Measurements from ENCODE around the gene ZNF385A.

ZNF385A gene

GRCh38 chr12:54409267-54409666, 24.7 kb upstream of the ZNF385A start:
- Histone ChIP-seq H2BK120ac (ENCODE audit: insufficient read depth, low read length, poor library complexity) (no peak overlapping the region), H3K36me3 (ENCODE audit: control insufficient read depth in 1 of 2, insufficient read depth in 2 of 2, low read length in 2 of 2) (peaks cover 47 to 50% of the 10 kb centered on the region in 2 experiments), H3K79me2 (ENCODE audit: control insufficient read depth, insufficient read depth, low read length, poor library complexity) (no peaks in the 10 kb centered on the region), H3K14ac (ENCODE audit: low read length) (no peak overlapping the region), H4K12ac (ENCODE audit: low read depth, low read length) (no peak overlapping the region), H2BK5ac (ENCODE audit: low read depth, low read length, poor library complexity) (no peak overlapping the region), H3K9me3 (ENCODE audit: insufficient read depth, low read depth, low read length) (peaks cover 4% of the 10 kb centered on the region), H3K27me3 (ENCODE audit: insufficient read depth, low read length) (no peaks in the 10 kb centered on the region), H3K18ac (ENCODE audit: low read length) (no peak overlapping the region), H2BK12ac (ENCODE audit: low read length) (no peak overlapping the region), H3K4me2 (ENCODE audit: low read length) (no peak overlapping the region), H2AK5ac (ENCODE audit: low read length) (no peak overlapping the region), H3K9ac (ENCODE audit: low read length) (no peak overlapping the region), H3K4me1 (ENCODE audit: control insufficient read depth in 1 of 2, insufficient read depth in 2 of 2, low read length in 2 of 2) (peaks cover 0 to 11% of the 10 kb centered on the region in 2 experiments), H3K79me1 (ENCODE audit: low read length) (no peaks in the 10 kb centered on the region), H3K4me3 (ENCODE audit: low read depth, low read length) (no peak overlapping the region), H2AFZ (ENCODE audit: insufficient read depth, low read length, poor library complexity) (no peak overlapping the region), H3K27ac (ENCODE audit: low read depth, low read length) (no peak overlapping the region), H4K8ac (ENCODE audit: low read depth, low read length) (no peak overlapping the region), H3K4ac (ENCODE audit: low read depth, low read length) (no peak overlapping the region), H4K91ac (ENCODE audit: low read depth, low read length) (no peak overlapping the region), H3K23ac (ENCODE audit: low read length) (no peak overlapping the region)
- no peak for DNase-seq
- WGBS (ENCODE audit: extremely low coverage, insufficient coverage, insufficient read length): no CpG with 5 or more reads among the region's 8 CpGs

GRCh38 chr12:54407183-54407905, 22.8 kb upstream of the ZNF385A start:
- Histone ChIP-seq H2BK5ac (ENCODE audit: low read depth, low read length, poor library complexity) (no peak overlapping the region), H3K27me3 (ENCODE audit: insufficient read depth, low read length) (no peaks in the 10 kb centered on the region), H3K79me1 (ENCODE audit: low read length) (no peaks in the 10 kb centered on the region), H3K9me3 (ENCODE audit: insufficient read depth, low read depth, low read length) (peaks cover 2% of the 10 kb centered on the region), H3K14ac (ENCODE audit: low read length) (no peak overlapping the region), H4K91ac (ENCODE audit: low read depth, low read length) (no peak overlapping the region), H3K23ac (ENCODE audit: low read length) (no peak overlapping the region), H3K27ac (ENCODE audit: low read depth, low read length) (no peak overlapping the region), H4K12ac (ENCODE audit: low read depth, low read length) (no peak overlapping the region), H3K4me3 (ENCODE audit: low read depth, low read length) (no peak overlapping the region), H2BK12ac (ENCODE audit: low read length) (no peak overlapping the region), H2AK5ac (ENCODE audit: low read length) (no peak overlapping the region), H2BK120ac (ENCODE audit: insufficient read depth, low read length, poor library complexity) (no peak overlapping the region), H3K36me3 (ENCODE audit: control insufficient read depth in 1 of 2, insufficient read depth in 2 of 2, low read length in 2 of 2) (peaks cover 63 to 66% of the 10 kb centered on the region in 2 experiments), H3K79me2 (ENCODE audit: control insufficient read depth, insufficient read depth, low read length, poor library complexity) (no peaks in the 10 kb centered on the region), H3K9ac (ENCODE audit: low read length) (no peak overlapping the region), H3K4me1 (ENCODE audit: control insufficient read depth in 1 of 2, insufficient read depth in 2 of 2, low read length in 2 of 2) (peaks cover 0 to 2% of the 10 kb centered on the region in 2 experiments), H4K8ac (ENCODE audit: low read depth, low read length) (no peak overlapping the region), H3K4ac (ENCODE audit: low read depth, low read length) (no peak overlapping the region), H3K4me2 (ENCODE audit: low read length) (no peak overlapping the region), H2AFZ (ENCODE audit: insufficient read depth, low read length, poor library complexity) (no peak overlapping the region), H3K18ac (ENCODE audit: low read length) (no peak overlapping the region)
- DNase-seq: no peak
- WGBS (ENCODE audit: extremely low coverage, insufficient coverage, insufficient read length): no CpG with 5 or more reads among the region's 5 CpGs

GRCh38 chr12:54405573-54405972, 21.0 kb upstream of the ZNF385A start:
- H2AK5ac ChIP-seq (ENCODE audit: low read length): no peak overlapping the region
- no peak overlapping the region for H3K14ac ChIP-seq (ENCODE audit: low read length)
- no CpG with 5 or more reads among the region's 7 CpGs for whole genome bisulfite sequencing (ENCODE audit: extremely low coverage, insufficient coverage, insufficient read length)
- no peak overlapping the region for H3K4me2 ChIP-seq (ENCODE audit: low read length)
- H2AFZ ChIP-seq (ENCODE audit: insufficient read depth, low read length, poor library complexity): no peak overlapping the region
- no peak overlapping the region for H3K4me3 ChIP-seq (ENCODE audit: low read depth, low read length)
- no peak overlapping the region for H2BK12ac ChIP-seq (ENCODE audit: low read length)
- H2BK5ac ChIP-seq (ENCODE audit: low read depth, low read length, poor library complexity): no peak overlapping the region
- no peaks in the 10 kb centered on the region for H3K79me1 ChIP-seq (ENCODE audit: low read length)
- no peak overlapping the region for H4K91ac ChIP-seq (ENCODE audit: low read depth, low read length)
- peaks cover 71 to 75% of the 10 kb centered on the region in 2 experiments for H3K36me3 ChIP-seq (ENCODE audit: control insufficient read depth in 1 of 2, insufficient read depth in 2 of 2, low read length in 2 of 2)
- no peaks in the 10 kb centered on the region for H3K4me1 ChIP-seq (ENCODE audit: control insufficient read depth in 1 of 2, insufficient read depth in 2 of 2, low read length in 2 of 2)
- no peak overlapping the region for H3K4ac ChIP-seq (ENCODE audit: low read depth, low read length)
- H3K79me2 ChIP-seq (ENCODE audit: control insufficient read depth, insufficient read depth, low read length, poor library complexity): no peaks in the 10 kb centered on the region
- H3K9me3 ChIP-seq (ENCODE audit: insufficient read depth, low read depth, low read length): peaks cover 2% of the 10 kb centered on the region
- no peak overlapping the region for H3K18ac ChIP-seq (ENCODE audit: low read length)
- H3K27me3 ChIP-seq (ENCODE audit: insufficient read depth, low read length): no peaks in the 10 kb centered on the region
- H2BK120ac ChIP-seq (ENCODE audit: insufficient read depth, low read length, poor library complexity): no peak overlapping the region
- H3K23ac ChIP-seq (ENCODE audit: low read length): no peak overlapping the region
- DNase-seq: no peak
- no peak overlapping the region for H3K27ac ChIP-seq (ENCODE audit: low read depth, low read length)
- H4K12ac ChIP-seq (ENCODE audit: low read depth, low read length): no peak overlapping the region
- H3K9ac ChIP-seq (ENCODE audit: low read length): no peak overlapping the region
- no peak overlapping the region for H4K8ac ChIP-seq (ENCODE audit: low read depth, low read length)

- no CpG with 5 or more reads among the region's 10 CpGs for whole genome bisulfite sequencing (ENCODE audit: extremely low coverage, insufficient coverage, insufficient read length)
- Histone ChIP-seq H2BK120ac (ENCODE audit: insufficient read depth, low read length, poor library complexity) (no peak overlapping the region), H3K4me3 (ENCODE audit: low read depth, low read length) (no peak overlapping the region), H3K18ac (ENCODE audit: low read length) (no peak overlapping the region), H3K79me1 (ENCODE audit: low read length) (no peaks in the 10 kb centered on the region), H3K4ac (ENCODE audit: low read depth, low read length) (no peak overlapping the region), H2AFZ (ENCODE audit: insufficient read depth, low read length, poor library complexity) (no peak overlapping the region), H3K9ac (ENCODE audit: low read length) (no peak overlapping the region), H2AK5ac (ENCODE audit: low read length) (no peak overlapping the region), H4K8ac (ENCODE audit: low read depth, low read length) (no peak overlapping the region), H3K27ac (ENCODE audit: low read depth, low read length) (no peak overlapping the region), H4K12ac (ENCODE audit: low read depth, low read length) (no peak overlapping the region), H3K9me3 (ENCODE audit: insufficient read depth, low read depth, low read length) (peaks cover 2% of the 10 kb centered on the region), H2BK12ac (ENCODE audit: low read length) (no peak overlapping the region), H3K4me1 (ENCODE audit: control insufficient read depth in 1 of 2, insufficient read depth in 2 of 2, low read length in 2 of 2) (no peaks in the 10 kb centered on the region), H3K14ac (ENCODE audit: low read length) (no peak overlapping the region), H3K23ac (ENCODE audit: low read length) (no peak overlapping the region), H3K4me2 (ENCODE audit: low read length) (no peak overlapping the region), H3K36me3 (ENCODE audit: control insufficient read depth in 1 of 2, insufficient read depth in 2 of 2, low read length in 2 of 2) (peaks cover 73 to 77% of the 10 kb centered on the region in 2 experiments), H2BK5ac (ENCODE audit: low read depth, low read length, poor library complexity) (no peak overlapping the region), H3K79me2 (ENCODE audit: control insufficient read depth, insufficient read depth, low read length, poor library complexity) (no peaks in the 10 kb centered on the region), H4K91ac (ENCODE audit: low read depth, low read length) (no peak overlapping the region), H3K27me3 (ENCODE audit: insufficient read depth, low read length) (no peaks in the 10 kb centered on the region)
- no peak for DNase-seq
Observed at GRCh38 chr12:54405106-54405505, 20.6 kb upstream of the ZNF385A start.
